Astrocyte (in vitro differentiated cells and primary cell): ENCODE data around the gene ASIC3.

Source experiments
- EZH2 ChIP-seq: IDR thresholded peaks from 2 replicates; pipeline ENCODE4 v1.6.1; 2012; ENCODE audit warnings: mild to moderate bottlenecking, low read length, inconsistent platforms; ENCODE audit not compliant: insufficient read depth
- TF ChIP-seq, protein P1 (sequence below): IDR thresholded peaks from 2 replicates; pipeline ENCODE4 v1.5.1; 2011; ENCODE audit warnings: low read depth, mild to moderate bottlenecking, inconsistent platforms, low read length, moderate library complexity; ENCODE audit not compliant: insufficient read depth

DNA sequence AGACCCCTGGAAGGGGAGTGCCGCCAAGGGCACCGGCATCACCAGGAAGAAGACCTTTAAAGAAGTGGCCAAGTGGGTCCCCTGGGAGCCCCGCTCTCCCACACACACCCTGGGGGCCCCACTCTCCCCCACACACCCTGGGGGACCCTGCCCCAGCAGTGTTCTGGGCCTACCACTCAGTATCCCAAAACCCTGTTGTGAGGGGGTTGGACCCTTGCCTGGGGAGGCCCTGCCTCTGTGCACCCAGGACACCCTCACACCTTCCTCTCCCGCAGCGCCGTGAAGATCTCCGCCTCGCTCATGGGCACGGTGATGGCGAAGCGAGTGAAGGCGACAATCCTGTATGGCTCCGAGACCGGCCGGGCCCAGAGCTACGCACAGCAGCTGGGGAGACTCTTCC lies 46.8 kb upstream of the ASIC3 start:
- TF ChIP-seq EZH2 = no peak
- TF ChIP-seq, protein P1, sequence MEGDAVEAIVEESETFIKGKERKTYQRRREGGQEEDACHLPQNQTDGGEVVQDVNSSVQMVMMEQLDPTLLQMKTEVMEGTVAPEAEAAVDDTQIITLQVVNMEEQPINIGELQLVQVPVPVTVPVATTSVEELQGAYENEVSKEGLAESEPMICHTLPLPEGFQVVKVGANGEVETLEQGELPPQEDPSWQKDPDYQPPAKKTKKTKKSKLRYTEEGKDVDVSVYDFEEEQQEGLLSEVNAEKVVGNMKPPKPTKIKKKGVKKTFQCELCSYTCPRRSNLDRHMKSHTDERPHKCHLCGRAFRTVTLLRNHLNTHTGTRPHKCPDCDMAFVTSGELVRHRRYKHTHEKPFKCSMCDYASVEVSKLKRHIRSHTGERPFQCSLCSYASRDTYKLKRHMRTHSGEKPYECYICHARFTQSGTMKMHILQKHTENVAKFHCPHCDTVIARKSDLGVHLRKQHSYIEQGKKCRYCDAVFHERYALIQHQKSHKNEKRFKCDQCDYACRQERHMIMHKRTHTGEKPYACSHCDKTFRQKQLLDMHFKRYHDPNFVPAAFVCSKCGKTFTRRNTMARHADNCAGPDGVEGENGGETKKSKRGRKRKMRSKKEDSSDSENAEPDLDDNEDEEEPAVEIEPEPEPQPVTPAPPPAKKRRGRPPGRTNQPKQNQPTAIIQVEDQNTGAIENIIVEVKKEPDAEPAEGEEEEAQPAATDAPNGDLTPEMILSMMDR = no peak
